ENCODE results near the gene VAV2.

GRCh38 chr9:134014946-134015345 is 22.8 kb upstream of the VAV2 start:
- TF ChIP-seq CTCF (IDR thresholded peaks at IDR 0.05) (no peak), POLR2A (IDR thresholded peaks at IDR 0.05) (no peak)

All from uterus (tissue), 2 donors.